K562 (cell line): ENCODE measurements around the gene PCBP3. TPM values are rescaled to one million over a fixed set of nuclear protein-coding genes. Genes with fewer than 3 reads are reported as not detected.

Experiments
- ATAC-seq: fragments of 200-7000 bp; cut with Tn5 transposase; 3 replicates; pipeline ENCODE4 v1.9.1; 2020; ENCODE audit warnings: moderate library complexity
- BruUV-seq: library from RNA; stranded (reverse); fragments of 400-500 nt; replicated peaks from 2 replicates; lab custom pipeline; 2021; lab: Mats Ljungman, UMichigan
- CTCF ChIA-PET: fragments of 300-600 bp; formaldehyde crosslinking; extraction: SDS; loops from one replicate; lab custom pipeline; 2021; ENCODE audit warnings: low intra/inter-chr PET ratio; lab: Yijun Ruan, JAX
- POLR2A ChIA-PET: fragments of 300-600, 350-650 bp; sonication (Branson Sonifier 250); formaldehyde crosslinking; extraction: SDS; loops from one replicate; lab custom pipeline; 2021; ENCODE audit warnings: antibody characterized with exemption, inconsistent platforms; lab: Yijun Ruan, JAX
- DNase-seq, 4 experiments: peaks; one replicate each; pipeline versions ENCODE4 v3.0.0 to v3.0.0-alpha.2; 2011 to 2018; ENCODE audit warnings: low spot score in 3 of 4, mixed read lengths in 3 of 4; ENCODE audit errors: extremely low read depth in 1 of 4
- FAIRE-seq: peaks from 2 replicates; lab custom pipeline; 2011; peaks lifted over from hg19 to GRCh38; lab: Jason Lieb, UNC
- H2AFZ ChIP-seq: 2 replicates; pipeline ENCODE4 v1.6.0; 2011; ENCODE audit warnings: low read depth, low read length, control low read depth, inconsistent platforms
- H3K27ac ChIP-seq: fragments of 200-600 bp; 3 replicates; pipeline ENCODE4 v1.8.0; 2011; ENCODE audit warnings: low read depth, mild to moderate bottlenecking, control low read depth, inconsistent platforms, low read length, moderate library complexity, mixed read lengths; ENCODE audit errors: extremely low read depth
- H3K27me3 ChIP-seq, 2 experiments: fragments of 300-600 bp in 1 of 2; 2 replicates in 1 of 2; 3 replicates in 1 of 2; pipeline versions ENCODE4 v1.6.0 to v1.8.0; 2011; ENCODE audit warnings: inconsistent platforms in 2 of 2, low read length in 2 of 2, mild to moderate bottlenecking in 1 of 2, mixed read lengths in 1 of 2, moderate library complexity in 1 of 2; ENCODE audit not compliant: control insufficient read depth in 2 of 2, insufficient read depth in 2 of 2
- H3K36me3 ChIP-seq: fragments of 300-600 bp; 3 replicates; pipeline ENCODE4 v1.8.0; 2011; ENCODE audit warnings: mild to moderate bottlenecking, low read length, inconsistent platforms; ENCODE audit not compliant: control insufficient read depth, insufficient read depth
- H3K4me1 ChIP-seq, 2 experiments: fragments of 200-600 bp in 1 of 2; replicated peaks in 1 of 2; 2 replicates in 1 of 2; 3 replicates in 1 of 2; pipeline versions ENCODE4 v1.5.1 to v1.8.0; 2011; ENCODE audit warnings: inconsistent platforms in 2 of 2, low read length in 2 of 2, mild to moderate bottlenecking in 1 of 2, mixed read lengths in 1 of 2, moderate library complexity in 1 of 2; ENCODE audit not compliant: control insufficient read depth in 2 of 2, insufficient read depth in 2 of 2
- H3K4me2 ChIP-seq: 2 replicates; pipeline ENCODE4 v1.6.1; 2011; ENCODE audit warnings: low read length, control low read depth, inconsistent platforms, mixed read lengths; ENCODE audit not compliant: insufficient read depth
- H3K4me3 ChIP-seq: fragments of 200-600 bp; sonication (generic), shearing (Covaris generic); 2 replicates; pipeline ENCODE4 v1.5.1; 2016; ENCODE audit warnings: control low read depth, inconsistent platforms
- H3K79me2 ChIP-seq: fragments of 200-600 bp; 3 replicates; pipeline ENCODE4 v1.8.0; 2011; ENCODE audit warnings: low read length, inconsistent platforms; ENCODE audit not compliant: control insufficient read depth, insufficient read depth
- H3K9ac ChIP-seq, 2 experiments: 2 replicates each; pipeline versions ENCODE4 v1.6.0 to v1.6.1; 2011; ENCODE audit warnings: low read depth in 2 of 2, low read length in 2 of 2, control low read depth in 1 of 2, inconsistent platforms in 1 of 2, mild to moderate bottlenecking in 1 of 2, mixed read lengths in 1 of 2; ENCODE audit not compliant: insufficient read depth in 1 of 2
- H3K9me1 ChIP-seq: one replicate; pipeline ENCODE4 v1.6.0; 2011; ENCODE audit warnings: inconsistent platforms, mild to moderate bottlenecking, low read length, moderate library complexity; ENCODE audit not compliant: control insufficient read depth, insufficient read depth
- H3K9me3 ChIP-seq: replicated peaks from 2 replicates; pipeline ENCODE4 v1.5.1; 2011; ENCODE audit warnings: low read depth, low read length, inconsistent platforms; ENCODE audit not compliant: control insufficient read depth, insufficient read depth
- H4K20me1 ChIP-seq: replicated peaks from 2 replicates; pipeline ENCODE4 v1.6.1; 2011; ENCODE audit warnings: low read length, inconsistent platforms, mixed read lengths; ENCODE audit not compliant: control insufficient read depth, insufficient read depth
- ATF1 ChIP-seq, 2 experiments: fragments of 450-650 bp in 1 of 2; IDR thresholded peaks; 2 replicates each; pipeline ENCODE4 v1.6.1; 2016; ENCODE audit warnings: missing compliant biosample characterization in 1 of 2, missing genetic modification characterization in 1 of 2
- CBFB ChIP-seq: sonication (generic); formaldehyde crosslinking; IDR thresholded peaks from 2 replicates; pipeline ENCODE4 v1.4.0; 2020; ENCODE audit warnings: mild to moderate bottlenecking, missing genetic modification reagents
- ETV1 ChIP-seq: fragments of 450-650 bp; conservative IDR thresholded peaks from 2 replicates; pipeline ENCODE4 v1.6.1; 2016; ENCODE audit warnings: missing genetic modification characterization, control low read depth, low read depth, missing compliant biosample characterization
- FOXK1 ChIP-seq: sonication (generic); formaldehyde crosslinking; IDR thresholded peaks from 2 replicates; pipeline ENCODE4 v1.8.0; 2022; ENCODE audit warnings: missing genetic modification reagents, mild to moderate bottlenecking, borderline replicate concordance
- FUS ChIP-seq: fragments of 200-400 bp; formaldehyde crosslinking; optimal IDR thresholded peaks from 2 replicates; pipeline ENCODE3; 2017; ENCODE audit warnings: low read depth, low read length
- HMG20B ChIP-seq: fragments of 250-450 bp; sonication (Bioruptor Pico); IDR thresholded peaks from 2 replicates; pipeline ENCODE4 v1.5.0; 2021; ENCODE audit warnings: mild to moderate bottlenecking
- KLF6 ChIP-seq: fragments of 250-450 bp; sonication (Bioruptor Pico); IDR thresholded peaks from 2 replicates; pipeline ENCODE4 v1.4.0; 2020; ENCODE audit warnings: mild to moderate bottlenecking, moderate library complexity, borderline replicate concordance
- MAZ ChIP-seq, 2 experiments: fragments of 450-650 bp in 1 of 2; sonication (generic) in 1 of 2; formaldehyde crosslinking; IDR thresholded peaks in 1 of 2; conservative IDR thresholded peaks in 1 of 2; 2 replicates each; pipeline versions ENCODE4 v1.4.0 to v1.5.0; 2020; ENCODE audit warnings: mild to moderate bottlenecking in 1 of 2, missing genetic modification reagents in 1 of 2
- POLR2AphosphoS2 ChIP-seq: IDR thresholded peaks from 2 replicates; pipeline ENCODE4 v1.6.1; 2012; ENCODE audit warnings: low read length, improper control_type of control experiment
- RNF2 ChIP-seq: sonication (generic); IDR thresholded peaks from 2 replicates; pipeline ENCODE4 v1.6.1; 2016
- SMC3 ChIP-seq: conservative IDR thresholded peaks from 2 replicates; pipeline ENCODE4 v1.6.1; 2011; ENCODE audit warnings: low read depth, low read length, improper control_type of control experiment; ENCODE audit not compliant: insufficient read depth
- TAF15 ChIP-seq: fragments of 200-400 bp; formaldehyde crosslinking; IDR thresholded peaks from 2 replicates; pipeline ENCODE4 v1.6.1; 2017; ENCODE audit warnings: mild to moderate bottlenecking, low read depth, low read length, moderate library complexity
- ZBTB8A ChIP-seq: fragments of 450-650 bp; IDR thresholded peaks from 2 replicates; pipeline ENCODE4 v1.6.1; 2018; ENCODE audit warnings: mild to moderate bottlenecking, moderate library complexity; ENCODE audit not compliant: partially characterized antibody
- ZNF384 ChIP-seq: IDR thresholded peaks from 2 replicates; pipeline ENCODE4 v1.6.1; 2012; ENCODE audit warnings: low read depth, low read length, improper control_type of control experiment
- WGBS: fragments of 100-300 bp; shearing (Covaris generic); methylation state at CpG from one replicate; pipeline ENCODE4 v1.1.6; 2016; ENCODE audit warnings: low coverage, mixed read lengths; ENCODE audit not compliant: insufficient coverage; ENCODE audit errors: missing lambda C conversion rate; 5-methylcytosine and 5-hydroxymethylcytosine counted together
- in situ Hi-C: fragments of 300-500 bp; cut with MboI; formaldehyde crosslinking; loops from 4 replicates; pipeline ENCODE4 v1.15.0; 2018; ENCODE audit warnings: inconsistent platforms, mixed read lengths
- intact Hi-C: fragments of 100-400 bp; cut with micrococcal nuclease; formaldehyde crosslinking; loops from 2 replicates; pipeline ENCODE4 v1.14.2; 2022
- polyA plus RNA-seq, 8 experiments: library from polyadenylated mRNA; depleted of rRNA in 4 of 8; stranded (reverse) in 5 of 8; unstranded in 3 of 8; fragments of >200 nt; fragmentation: Nextera tagmentation in 2 of 8; fragmentation: Illumina TruSeq in 1 of 8; extraction: Ambion mirVana in 2 of 8; extraction: Trizol in 1 of 8; gene quantifications; 2 replicates each; pipeline versions ENCODE4 v1.2.1 to v1.2.3, GENCODE V29; 2011 to 2014; ENCODE audit warnings: inconsistent platforms in 1 of 8, missing spikeins in 1 of 8
- total RNA-seq, 7 experiments: library from RNA; depleted of rRNA in 6 of 7; stranded (reverse); fragments of >200 nt in 6 of 7; fragmentation: Illumina TruSeq in 2 of 7; extraction: Trizol in 2 of 7; gene quantifications; 2 replicates each; pipeline versions ENCODE4 v1.2.1 to v1.2.3, GENCODE V29; 2011 to 2021; ENCODE audit warnings: low replicate concordance in 1 of 7
- TF ChIP-seq, protein P1 (sequence below): sonication (generic); formaldehyde crosslinking; IDR thresholded peaks from 2 replicates; pipeline ENCODE4 v1.8.0; 2023; ENCODE audit warnings: mild to moderate bottlenecking, missing genetic modification reagents
- TF ChIP-seq, protein P2 (sequence below): fragments of 450-650 bp; IDR thresholded peaks from 2 replicates; pipeline ENCODE4 v1.7.1; 2018; ENCODE audit warnings: mild to moderate bottlenecking, low read depth; ENCODE audit not compliant: partially characterized antibody

PCBP3 gene
- total and polyA plus RNA-seq, 9 of the 15 experiments (the other 6 are each of a cell fraction or from before 2014, with no cell fraction given) = 0.18 TPM; not detected in 8

DNA sequence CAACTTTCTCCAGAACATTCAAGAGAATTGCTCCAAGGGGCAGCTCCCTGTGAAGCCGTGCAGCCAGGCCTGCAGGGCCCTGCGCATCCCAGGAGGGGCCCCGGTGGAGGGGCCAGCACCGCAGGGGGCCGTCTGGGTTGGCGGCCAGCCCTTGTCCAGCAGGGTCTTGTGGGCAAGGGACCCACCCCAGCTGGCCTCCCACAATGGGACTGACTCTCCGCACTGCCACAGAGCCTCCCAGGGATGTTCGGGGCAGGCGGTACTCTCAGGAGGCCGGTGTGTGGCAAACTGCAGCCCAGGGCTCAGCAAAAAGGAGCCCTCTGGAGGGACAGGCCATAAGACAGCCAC lies 269.9 kb downstream of the PCBP3 start:
- BruUV-seq = no TSS peak
- no peak overlapping the region for H3K4me2 ChIP-seq
- no peak overlapping the region for H3K27ac ChIP-seq
- DNase-seq (no peak), FAIRE-seq (no peak), ATAC-seq (no peak)
- H2AFZ ChIP-seq = no peak overlapping the region
- H3K36me3 ChIP-seq = no peaks in the 10 kb centered on the region
- no peaks in the 10 kb centered on the region for H3K9me3 ChIP-seq
- in situ Hi-C loops (no loop called here), intact Hi-C loops (no loop called here)
- H3K27me3 ChIP-seq = peaks cover 40 to 75% of the 10 kb centered on the region in 2 experiments; a peak in 4 of 5 replicates
- no peaks in the 10 kb centered on the region for H3K9me1 ChIP-seq
- peaks cover 0 to 27% of the 10 kb centered on the region in 2 experiments; a peak in 3 of 5 replicates for H3K4me1 ChIP-seq
- CTCF ChIA-PET = no interaction called here
- POLR2A ChIA-PET = interaction anchor here (0.6 to 1.7 kb wide), 3 partner anchors 9 to 186 kb away, joined by 3 to 5 read pairs (median 3); no protein-coding TSS in a partner anchor
- no peak overlapping the region for H3K4me3 ChIP-seq
- TF ChIP-seq, protein P1, sequence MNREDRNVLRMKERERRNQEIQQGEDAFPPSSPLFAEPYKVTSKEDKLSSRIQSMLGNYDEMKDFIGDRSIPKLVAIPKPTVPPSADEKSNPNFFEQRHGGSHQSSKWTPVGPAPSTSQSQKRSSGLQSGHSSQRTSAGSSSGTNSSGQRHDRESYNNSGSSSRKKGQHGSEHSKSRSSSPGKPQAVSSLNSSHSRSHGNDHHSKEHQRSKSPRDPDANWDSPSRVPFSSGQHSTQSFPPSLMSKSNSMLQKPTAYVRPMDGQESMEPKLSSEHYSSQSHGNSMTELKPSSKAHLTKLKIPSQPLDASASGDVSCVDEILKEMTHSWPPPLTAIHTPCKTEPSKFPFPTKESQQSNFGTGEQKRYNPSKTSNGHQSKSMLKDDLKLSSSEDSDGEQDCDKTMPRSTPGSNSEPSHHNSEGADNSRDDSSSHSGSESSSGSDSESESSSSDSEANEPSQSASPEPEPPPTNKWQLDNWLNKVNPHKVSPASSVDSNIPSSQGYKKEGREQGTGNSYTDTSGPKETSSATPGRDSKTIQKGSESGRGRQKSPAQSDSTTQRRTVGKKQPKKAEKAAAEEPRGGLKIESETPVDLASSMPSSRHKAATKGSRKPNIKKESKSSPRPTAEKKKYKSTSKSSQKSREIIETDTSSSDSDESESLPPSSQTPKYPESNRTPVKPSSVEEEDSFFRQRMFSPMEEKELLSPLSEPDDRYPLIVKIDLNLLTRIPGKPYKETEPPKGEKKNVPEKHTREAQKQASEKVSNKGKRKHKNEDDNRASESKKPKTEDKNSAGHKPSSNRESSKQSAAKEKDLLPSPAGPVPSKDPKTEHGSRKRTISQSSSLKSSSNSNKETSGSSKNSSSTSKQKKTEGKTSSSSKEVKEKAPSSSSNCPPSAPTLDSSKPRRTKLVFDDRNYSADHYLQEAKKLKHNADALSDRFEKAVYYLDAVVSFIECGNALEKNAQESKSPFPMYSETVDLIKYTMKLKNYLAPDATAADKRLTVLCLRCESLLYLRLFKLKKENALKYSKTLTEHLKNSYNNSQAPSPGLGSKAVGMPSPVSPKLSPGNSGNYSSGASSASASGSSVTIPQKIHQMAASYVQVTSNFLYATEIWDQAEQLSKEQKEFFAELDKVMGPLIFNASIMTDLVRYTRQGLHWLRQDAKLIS (CRISPR knock-in tag) = no peak
- no peak for TF ChIP-seq CBFB (CRISPR knock-in tag)
- TF ChIP-seq TAF15 = no peak
- TF ChIP-seq FOXK1 = no peak
- no peak for TF ChIP-seq FUS
- no peak for TF ChIP-seq ETV1 (tag)
- TF ChIP-seq ATF1 (CRISPR knock-in tag; IDR thresholded peaks at IDR 0.05) = no peak
- no peak for TF ChIP-seq ATF1 (tag; IDR thresholded peaks at IDR 0.05)
- TF ChIP-seq KLF6 = no peak
- TF ChIP-seq RNF2 = no peak
- no peak for TF ChIP-seq ZBTB8A
- no peak for TF ChIP-seq POLR2AphosphoS2
- TF ChIP-seq ZNF384 = no peak
- TF ChIP-seq SMC3 = no peak
- TF ChIP-seq MAZ (CRISPR knock-in tag; conservative IDR thresholded peaks at IDR 0.05 in 1 of 2, IDR thresholded peaks at IDR 0.05 in 1 of 2) = no peak
- TF ChIP-seq HMG20B (CRISPR knock-in tag) = no peak
- TF ChIP-seq, protein P2, sequence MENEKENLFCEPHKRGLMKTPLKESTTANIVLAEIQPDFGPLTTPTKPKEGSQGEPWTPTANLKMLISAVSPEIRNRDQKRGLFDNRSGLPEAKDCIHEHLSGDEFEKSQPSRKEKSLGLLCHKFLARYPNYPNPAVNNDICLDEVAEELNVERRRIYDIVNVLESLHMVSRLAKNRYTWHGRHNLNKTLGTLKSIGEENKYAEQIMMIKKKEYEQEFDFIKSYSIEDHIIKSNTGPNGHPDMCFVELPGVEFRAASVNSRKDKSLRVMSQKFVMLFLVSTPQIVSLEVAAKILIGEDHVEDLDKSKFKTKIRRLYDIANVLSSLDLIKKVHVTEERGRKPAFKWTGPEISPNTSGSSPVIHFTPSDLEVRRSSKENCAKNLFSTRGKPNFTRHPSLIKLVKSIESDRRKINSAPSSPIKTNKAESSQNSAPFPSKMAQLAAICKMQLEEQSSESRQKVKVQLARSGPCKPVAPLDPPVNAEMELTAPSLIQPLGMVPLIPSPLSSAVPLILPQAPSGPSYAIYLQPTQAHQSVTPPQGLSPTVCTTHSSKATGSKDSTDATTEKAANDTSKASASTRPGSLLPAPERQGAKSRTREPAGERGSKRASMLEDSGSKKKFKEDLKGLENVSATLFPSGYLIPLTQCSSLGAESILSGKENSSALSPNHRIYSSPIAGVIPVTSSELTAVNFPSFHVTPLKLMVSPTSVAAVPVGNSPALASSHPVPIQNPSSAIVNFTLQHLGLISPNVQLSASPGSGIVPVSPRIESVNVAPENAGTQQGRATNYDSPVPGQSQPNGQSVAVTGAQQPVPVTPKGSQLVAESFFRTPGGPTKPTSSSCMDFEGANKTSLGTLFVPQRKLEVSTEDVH = no peak
- no peak overlapping the region for H3K9ac ChIP-seq
- no peaks in the 10 kb centered on the region for H3K79me2 ChIP-seq
- peaks cover 5% of the 10 kb centered on the region; the same call in 1 of the 2 replicates for H4K20me1 ChIP-seq
- 5% methylated on average over 10 of the region's 10 CpGs for WGBS
